GM12801 (cell line): ENCODE data around the gene CREBL2.

Experiments used
- TF ChIP-seq, protein P1 (sequence below): IDR thresholded peaks from one replicate; pipeline ENCODE4 v1.5.1; 2011; ENCODE audit warnings: control low read depth; ENCODE audit not compliant: insufficient read length; ENCODE audit errors: extremely low read depth

The CREBL2 gene

DNA sequence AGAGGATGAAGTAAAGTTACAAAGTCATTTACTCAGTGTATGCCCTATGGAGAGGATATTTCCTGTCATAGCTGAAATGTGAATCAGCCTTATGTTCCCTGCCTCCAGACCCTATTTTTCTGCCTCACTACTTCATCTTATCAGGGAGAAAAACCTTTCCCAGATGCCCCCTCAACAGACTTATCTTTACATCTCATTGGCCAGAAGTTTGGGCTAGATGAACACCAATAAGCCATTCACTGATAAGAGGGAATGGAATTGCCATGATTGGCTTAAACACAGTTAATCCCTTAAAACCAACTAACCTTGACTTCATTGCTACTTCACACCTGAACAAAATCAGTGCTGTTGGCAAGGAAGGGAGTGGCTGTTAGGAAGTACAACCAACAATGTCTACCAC is 40.1 kb downstream of the CREBL2 start:
- TF ChIP-seq, protein P1, sequence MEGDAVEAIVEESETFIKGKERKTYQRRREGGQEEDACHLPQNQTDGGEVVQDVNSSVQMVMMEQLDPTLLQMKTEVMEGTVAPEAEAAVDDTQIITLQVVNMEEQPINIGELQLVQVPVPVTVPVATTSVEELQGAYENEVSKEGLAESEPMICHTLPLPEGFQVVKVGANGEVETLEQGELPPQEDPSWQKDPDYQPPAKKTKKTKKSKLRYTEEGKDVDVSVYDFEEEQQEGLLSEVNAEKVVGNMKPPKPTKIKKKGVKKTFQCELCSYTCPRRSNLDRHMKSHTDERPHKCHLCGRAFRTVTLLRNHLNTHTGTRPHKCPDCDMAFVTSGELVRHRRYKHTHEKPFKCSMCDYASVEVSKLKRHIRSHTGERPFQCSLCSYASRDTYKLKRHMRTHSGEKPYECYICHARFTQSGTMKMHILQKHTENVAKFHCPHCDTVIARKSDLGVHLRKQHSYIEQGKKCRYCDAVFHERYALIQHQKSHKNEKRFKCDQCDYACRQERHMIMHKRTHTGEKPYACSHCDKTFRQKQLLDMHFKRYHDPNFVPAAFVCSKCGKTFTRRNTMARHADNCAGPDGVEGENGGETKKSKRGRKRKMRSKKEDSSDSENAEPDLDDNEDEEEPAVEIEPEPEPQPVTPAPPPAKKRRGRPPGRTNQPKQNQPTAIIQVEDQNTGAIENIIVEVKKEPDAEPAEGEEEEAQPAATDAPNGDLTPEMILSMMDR, result no peak

- TF ChIP-seq, protein P1, result no peak
Observed at GRCh38 chr12:12653922-12654321, 42.2 kb downstream of the CREBL2 start.

GRCh38 chr12:12654691-12655460 is 43.2 kb downstream of the CREBL2 start:
- TF ChIP-seq, protein P1, result no peak

DNA sequence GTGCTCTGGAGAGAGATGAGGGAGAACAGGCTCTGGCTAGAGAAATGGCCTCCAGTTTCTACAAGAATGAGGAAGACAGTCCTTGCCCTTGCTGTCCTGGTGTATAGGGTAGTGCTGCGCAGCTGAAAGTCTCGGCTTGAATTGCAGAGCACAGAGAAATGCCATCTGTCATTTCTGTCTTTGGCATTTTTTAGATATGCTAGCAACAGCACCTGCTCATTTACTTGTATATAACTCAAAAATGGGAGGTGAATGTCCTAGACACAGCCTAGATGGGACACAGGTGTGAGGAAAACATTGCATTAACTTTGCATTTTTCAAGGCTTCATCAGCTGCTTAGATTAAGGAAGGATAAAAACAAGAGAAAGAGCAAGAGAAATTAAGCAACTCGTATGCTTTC is 48.5 kb downstream of the CREBL2 start:
- TF ChIP-seq, protein P1, result no peak

- TF ChIP-seq, protein P1, result no peak
Observed at GRCh38 chr12:12661086-12661856, 49.6 kb downstream of the CREBL2 start.

DNA sequence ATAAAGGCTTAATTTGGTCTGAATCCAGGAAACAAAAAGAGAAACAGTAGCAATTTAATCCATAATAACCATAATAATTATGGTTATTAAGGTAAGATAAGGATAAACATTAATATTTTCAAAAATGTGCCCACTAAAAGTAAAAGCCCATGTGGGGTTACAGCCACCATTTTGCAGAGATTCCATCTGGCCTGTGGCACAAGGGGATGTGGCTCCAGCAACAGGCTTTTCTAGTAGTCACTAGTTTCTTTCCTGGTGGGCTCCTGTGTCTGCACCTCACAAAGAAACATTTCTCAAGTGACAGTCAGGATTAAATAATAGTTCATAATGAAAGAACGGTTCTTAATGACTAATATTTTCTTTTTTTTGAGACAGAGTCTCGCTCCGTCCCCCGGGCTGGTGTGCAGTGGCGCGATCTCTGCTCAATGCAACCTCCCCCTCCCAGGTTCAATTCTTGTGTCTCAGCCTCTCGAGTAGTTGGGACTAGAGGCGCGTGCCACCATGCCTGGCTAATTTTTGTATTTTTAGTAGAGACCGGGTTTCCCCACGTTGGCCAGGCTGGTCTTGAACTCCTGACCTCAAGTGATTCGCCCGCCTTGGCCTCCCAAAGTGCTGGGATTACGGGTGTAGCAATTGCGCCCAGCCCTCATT is 52.1 kb downstream of the CREBL2 start:
- TF ChIP-seq, protein P1, result no peak

DNA sequence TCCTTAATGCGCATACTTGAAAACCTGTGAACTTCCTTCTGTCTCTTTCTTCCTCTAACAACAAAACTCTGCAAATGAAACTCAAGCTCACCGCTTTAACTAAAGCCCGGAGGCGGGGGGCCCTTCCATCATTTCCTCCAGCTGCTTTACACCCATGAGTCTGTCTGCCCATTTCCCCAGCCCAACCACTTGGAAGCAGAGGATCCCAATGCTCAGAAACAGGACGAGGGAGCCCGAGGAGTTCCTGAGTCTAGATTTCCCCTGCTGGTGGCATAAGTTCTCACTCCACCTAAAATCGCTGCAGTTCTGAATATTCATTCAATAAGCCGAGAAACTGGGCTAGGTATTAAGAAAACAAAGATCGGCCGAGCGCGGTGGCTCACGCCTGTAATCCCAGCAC is 53.5 kb downstream of the CREBL2 start:
- TF ChIP-seq, protein P1, result no peak
